Subcutaneous abdominal adipose tissue (tissue), 5 donors: ENCODE measurements around the gene LYPD6.

Experiments
- H3K27ac ChIP-seq: one replicate; pipeline ENCODE4 v1.7.0; 2013; ENCODE audit warnings: low read depth, mild to moderate bottlenecking, inconsistent platforms, low read length, moderate library complexity
- H3K27me3 ChIP-seq, 5 donors: one replicate each; pipeline ENCODE4 v1.7.0; 2013; ENCODE audit warnings: low read length in 5 of 5, inconsistent platforms in 1 of 5; ENCODE audit not compliant: control insufficient read depth in 5 of 5, insufficient read depth in 4 of 5
- H3K36me3 ChIP-seq, 5 donors: one replicate each; pipeline ENCODE4 v1.7.0; 2013; ENCODE audit warnings: low read length in 5 of 5; ENCODE audit not compliant: control insufficient read depth in 5 of 5, insufficient read depth in 5 of 5
- H3K4me1 ChIP-seq, 5 donors: one replicate each; pipeline ENCODE4 v1.7.0; 2013; ENCODE audit warnings: low read length in 5 of 5, mild to moderate bottlenecking in 3 of 5, moderate library complexity in 1 of 5; ENCODE audit not compliant: control insufficient read depth in 5 of 5, insufficient read depth in 5 of 5
- H3K4me3 ChIP-seq, 5 donors: one replicate each; pipeline ENCODE4 v1.7.0; 2013; ENCODE audit warnings: low read length in 5 of 5, low read depth in 1 of 5
- H3K9ac ChIP-seq, 5 donors: one replicate each; pipeline ENCODE4 v1.7.0; 2013; ENCODE audit warnings: low read length in 5 of 5, mild to moderate bottlenecking in 4 of 5, moderate library complexity in 3 of 5
- H3K9me3 ChIP-seq, 5 donors: one replicate each; pipeline ENCODE4 v1.7.0; 2013; ENCODE audit warnings: low read length in 5 of 5; ENCODE audit not compliant: control insufficient read depth in 5 of 5
- donor health status: healthy.
- donor health status: healthy.
- donor health status: healthy.
- donor health status: healthy.
- donor health status: healthy.

LYPD6 gene

GRCh38 chr2:149365931-149366583, 35.7 kb downstream of the LYPD6 start:
- no peaks in the 10 kb centered on the region for H3K36me3 ChIP-seq
- no peak overlapping the region for H3K27ac ChIP-seq
- H3K9ac ChIP-seq: no peak overlapping the region
- H3K4me3 ChIP-seq: no peak overlapping the region
- H3K4me1 ChIP-seq: no peaks in the 10 kb centered on the region
- peaks cover 0 to 5% (median 0%) of the 10 kb centered on the region in 5 donors for H3K27me3 ChIP-seq
- H3K9me3 ChIP-seq: peaks cover 0 to 7% (median 6%) of the 10 kb centered on the region in 5 donors

- Histone ChIP-seq H3K9me3 (peaks cover 0 to 7% (median 3%) of the 10 kb centered on the region in 5 donors), H3K27ac (no peak overlapping the region)
Measured at GRCh38 chr2:149370061-149370775, 39.8 kb downstream of the LYPD6 start.

DNA sequence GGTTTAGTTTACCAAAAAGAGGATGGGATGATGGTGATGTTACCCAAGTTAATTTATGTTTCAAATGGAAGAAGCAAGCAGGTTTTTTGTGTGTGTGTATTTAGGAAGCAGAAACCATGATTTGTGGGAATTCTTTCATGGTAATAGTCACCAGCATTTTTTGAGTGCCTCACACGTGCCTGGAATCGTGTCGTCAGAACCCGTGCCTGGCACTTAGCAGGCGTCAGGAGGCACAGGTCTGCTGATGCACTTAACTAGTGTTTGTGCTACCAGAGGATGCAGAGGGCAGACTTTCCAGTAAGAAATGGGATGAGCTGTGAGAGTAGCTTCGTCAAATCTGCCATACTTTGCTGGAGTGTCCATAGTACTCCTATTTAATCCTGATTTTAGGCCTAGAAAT, 41.1 kb downstream of the LYPD6 start:
- Histone ChIP-seq H3K4me1 (no peaks in the 10 kb centered on the region), H3K9ac (no peak overlapping the region), H3K27me3 (no peaks in the 10 kb centered on the region), H3K9me3 (peaks cover 0 to 7% (median 3%) of the 10 kb centered on the region in 5 donors), H3K36me3 (no peaks in the 10 kb centered on the region), H3K27ac (no peak overlapping the region), H3K4me3 (no peak overlapping the region)

More at GRCh38 chr2:149370061-149370775, 39.8 kb downstream of the LYPD6 start:
- Histone ChIP-seq H3K9ac (no peak overlapping the region), H3K27me3 (no peaks in the 10 kb centered on the region), H3K4me1 (no peaks in the 10 kb centered on the region), H3K4me3 (no peak overlapping the region), H3K36me3 (no peaks in the 10 kb centered on the region)

DNA sequence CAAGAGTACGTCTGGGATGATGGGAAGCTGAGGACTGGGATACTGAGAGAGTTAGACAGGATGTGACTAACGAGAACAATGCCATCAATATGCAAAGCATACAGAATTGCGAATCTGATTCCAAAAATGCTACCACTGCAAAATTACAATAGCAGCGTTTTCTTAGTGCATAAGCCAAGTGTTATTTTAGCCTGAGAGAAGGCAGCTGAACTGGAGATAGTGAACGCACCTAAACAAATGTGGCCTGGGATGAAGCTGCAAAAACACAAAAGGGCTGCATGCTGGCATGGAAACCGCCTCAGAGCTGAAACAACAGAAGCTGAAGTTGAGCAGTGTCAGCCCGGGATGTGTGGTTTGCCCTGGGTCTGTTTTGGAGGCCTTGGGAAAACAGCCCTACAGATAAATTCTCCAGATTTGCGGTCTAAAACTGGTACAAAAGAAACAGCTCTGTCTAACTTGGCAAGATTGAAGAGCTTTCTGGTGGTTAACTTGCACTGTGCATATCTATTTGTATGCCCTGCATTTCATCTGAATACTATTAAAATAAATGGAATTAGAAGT, 45.5 kb downstream of the LYPD6 start:
- Histone ChIP-seq H3K9ac (no peak overlapping the region), H3K27ac (no peak overlapping the region), H3K4me1 (no peaks in the 10 kb centered on the region), H3K36me3 (no peaks in the 10 kb centered on the region), H3K4me3 (no peak overlapping the region), H3K9me3 (no peaks in the 10 kb centered on the region), H3K27me3 (peaks cover 0 to 2% (median 0%) of the 10 kb centered on the region in 5 donors)

DNA sequence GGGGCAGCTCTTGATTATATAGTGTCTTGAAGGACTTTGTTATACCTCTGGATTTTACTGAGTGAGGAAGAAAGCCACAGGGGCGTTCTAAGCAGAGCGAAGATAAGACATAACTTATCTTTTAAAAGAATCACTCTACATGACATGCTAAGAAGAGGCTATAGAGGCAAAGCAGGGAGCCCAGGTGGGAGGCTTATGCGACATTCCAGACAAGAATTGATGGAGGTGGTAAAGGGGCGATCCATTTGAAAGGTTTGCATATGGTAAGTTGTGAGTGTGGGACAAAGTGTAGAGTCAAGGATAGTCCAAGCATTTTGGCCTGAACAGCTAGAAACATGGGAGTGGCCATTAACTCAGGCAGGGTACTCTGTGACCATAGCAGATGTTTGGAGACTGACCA, 49.8 kb downstream of the LYPD6 start:
- Histone ChIP-seq H3K4me3 (no peak overlapping the region), H3K27ac (no peak overlapping the region), H3K9me3 (no peaks in the 10 kb centered on the region), H3K27me3 (peaks cover 0 to 2% (median 0%) of the 10 kb centered on the region in 5 donors), H3K36me3 (no peaks in the 10 kb centered on the region), H3K4me1 (no peaks in the 10 kb centered on the region), H3K9ac (no peak overlapping the region)

DNA sequence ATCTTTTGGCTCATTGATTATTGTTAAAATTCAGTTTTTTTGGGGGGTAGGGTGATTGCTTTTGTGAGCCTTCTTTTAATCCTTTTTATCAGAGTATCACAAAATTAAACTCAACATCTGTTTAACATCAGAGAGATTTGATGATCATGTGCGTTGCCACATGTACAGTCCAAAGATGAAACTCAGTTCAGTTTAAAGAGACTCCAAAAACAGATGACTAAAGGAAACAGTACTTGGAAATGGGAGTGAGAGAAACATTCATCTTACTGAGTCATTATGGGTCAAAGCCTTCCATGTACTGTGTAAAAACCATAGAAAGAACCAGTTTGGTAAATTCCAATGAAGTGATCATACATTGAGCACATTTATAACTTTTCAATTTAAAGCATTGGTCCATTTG, 53.0 kb downstream of the LYPD6 start:
- Histone ChIP-seq H3K4me1 (no peaks in the 10 kb centered on the region), H3K4me3 (no peak overlapping the region), H3K36me3 (no peaks in the 10 kb centered on the region), H3K9me3 (no peaks in the 10 kb centered on the region), H3K9ac (no peak overlapping the region), H3K27ac (no peak overlapping the region), H3K27me3 (peaks cover 0 to 2% (median 0%) of the 10 kb centered on the region in 5 donors)

DNA sequence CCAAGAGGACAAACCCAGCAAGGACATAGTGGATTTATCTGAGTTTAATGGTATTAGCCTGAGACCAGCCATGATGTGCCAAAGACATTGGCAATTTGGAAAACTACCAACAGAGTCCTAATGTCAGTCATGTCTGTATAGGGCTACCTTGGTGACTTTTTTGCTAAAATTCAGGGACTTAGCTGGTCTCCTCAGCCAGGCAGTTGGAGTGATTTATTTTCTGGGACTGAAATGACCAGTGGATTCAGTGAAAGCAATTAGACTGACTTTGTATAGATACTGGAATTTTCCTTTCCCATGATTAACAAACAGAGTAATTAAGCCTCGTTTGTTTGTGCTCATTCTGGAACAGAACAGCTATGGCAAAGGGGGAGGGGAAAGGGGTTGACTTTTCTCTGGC, 55.0 kb downstream of the LYPD6 start:
- Histone ChIP-seq H3K27ac (no peak overlapping the region), H3K9ac (no peak overlapping the region), H3K9me3 (no peaks in the 10 kb centered on the region), H3K36me3 (no peaks in the 10 kb centered on the region), H3K4me3 (no peak overlapping the region), H3K4me1 (no peaks in the 10 kb centered on the region), H3K27me3 (no peaks in the 10 kb centered on the region)

DNA sequence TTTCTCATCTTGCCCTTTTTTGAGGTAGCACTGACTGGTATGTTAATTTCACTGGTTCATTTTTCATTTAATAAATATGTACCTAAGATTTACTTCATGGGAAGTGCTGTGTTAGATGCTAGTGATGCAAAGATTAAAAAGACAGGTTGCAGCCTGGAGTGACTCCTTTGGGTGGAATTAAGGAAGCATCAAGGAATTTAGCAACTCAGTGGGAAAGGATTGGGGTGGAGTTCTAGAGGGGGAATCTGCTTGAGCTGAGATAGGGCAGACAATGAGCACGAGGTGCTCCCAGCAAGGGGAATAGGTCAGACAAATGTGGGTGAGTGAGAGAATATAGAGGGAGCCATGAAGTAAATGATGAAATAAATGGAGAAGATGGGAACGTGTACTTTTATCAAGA, 57.0 kb downstream of the LYPD6 start:
- Histone ChIP-seq H3K27ac (no peak overlapping the region), H3K4me1 (no peaks in the 10 kb centered on the region), H3K9me3 (no peaks in the 10 kb centered on the region), H3K27me3 (no peaks in the 10 kb centered on the region), H3K36me3 (no peaks in the 10 kb centered on the region), H3K9ac (no peak overlapping the region), H3K4me3 (no peak overlapping the region)

DNA sequence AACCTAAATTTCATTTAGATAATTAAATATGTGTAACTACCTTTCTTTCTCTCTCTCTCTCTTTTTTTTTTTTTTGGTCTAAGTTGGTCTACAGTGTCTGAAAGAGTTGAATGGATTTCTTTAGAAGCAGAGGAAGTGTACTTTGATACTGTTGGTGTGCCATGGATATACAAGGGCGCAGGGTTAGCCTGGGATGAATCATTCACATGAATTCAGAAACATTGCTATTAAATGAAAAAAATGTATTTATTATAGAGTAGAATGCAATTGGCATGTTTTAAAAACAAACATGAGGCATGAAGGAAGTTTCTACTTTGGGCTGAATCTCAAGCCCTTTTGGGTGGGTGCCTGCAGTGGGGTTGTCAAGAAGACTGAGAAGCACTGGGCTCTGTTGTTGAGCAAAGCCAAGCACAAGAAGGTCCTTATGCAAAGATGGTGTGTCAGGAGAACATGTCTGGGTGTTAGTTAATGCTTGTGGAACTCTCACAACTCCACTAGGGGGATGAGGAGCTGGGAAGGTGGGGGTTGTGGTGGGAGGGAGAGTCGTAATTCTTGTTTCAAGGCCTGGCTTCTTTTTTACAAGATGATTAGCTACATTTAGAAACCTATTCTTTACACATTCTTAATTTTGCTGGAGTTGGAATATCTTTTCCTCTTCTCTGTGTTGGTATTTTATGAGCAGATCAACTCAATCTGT, 57.9 kb downstream of the LYPD6 start:
- Histone ChIP-seq H3K9ac (no peak overlapping the region), H3K27me3 (no peaks in the 10 kb centered on the region), H3K4me3 (no peak overlapping the region), H3K4me1 (no peaks in the 10 kb centered on the region), H3K9me3 (no peaks in the 10 kb centered on the region), H3K27ac (no peak overlapping the region), H3K36me3 (no peaks in the 10 kb centered on the region)
